Measurements from ENCODE around the gene GIT2. TPM values are rescaled to one million over a fixed set of nuclear protein-coding genes. Genes with fewer than 3 reads are reported as not detected.
"Not testable (repeated sequence)": the region's sequence is repeated elsewhere in the genome, so short reads cannot be mapped to it uniquely, and the experiment has no call there.

Gene GIT2
- polyA plus RNA-seq, 1 donor, result 54.5 TPM

- DNase-seq, result no peak
These were observed 74.2 kb downstream of the GIT2 start for GRCh38 chr12:109921982-109922381.

- no peak for DNase-seq
These were observed 75.8 kb downstream of the GIT2 start for GRCh38 chr12:109920261-109920780.

- no peak for DNase-seq
These were observed 76.7 kb downstream of the GIT2 start for GRCh38 chr12:109919456-109919855.

GRCh38 chr12:109916045-109916444, 80.1 kb downstream of the GIT2 start:
- DNase-seq, result no peak

GRCh38 chr12:109915171-109916040, 80.8 kb downstream of the GIT2 start:
- DNase-seq, result no peak

- no peak for DNase-seq
These were observed 81.7 kb downstream of the GIT2 start for GRCh38 chr12:109914461-109914860.

- no peak for DNase-seq
These were observed 83.3 kb downstream of the GIT2 start for GRCh38 chr12:109912855-109913321.

GRCh38 chr12:109910969-109911348, 85.2 kb downstream of the GIT2 start:
- no peak for DNase-seq

- DNase-seq, result no peak
These were observed 85.8 kb downstream of the GIT2 start for GRCh38 chr12:109910254-109910968.

- no peak for DNase-seq
These were observed 90.9 kb downstream of the GIT2 start for GRCh38 chr12:109905301-109905700.

- no peak for DNase-seq
These were observed 93.2 kb downstream of the GIT2 start for GRCh38 chr12:109902891-109903418.

- no peak for DNase-seq
These were observed 95.2 kb downstream of the GIT2 start for GRCh38 chr12:109900752-109901580.

GRCh38 chr12:109899783-109900751, 96.1 kb downstream of the GIT2 start, which contains the start of gene TCHP:
TCHP (plus strand) TSS chr12:109900274; CDS start chr12:109903027, 2,753 bp downstream.
- DNase-seq, result peak; percentile 87

- not testable (repeated sequence) for DNase-seq
These were observed 96.8 kb downstream of the GIT2 start for GRCh38 chr12:109899345-109899744.

- DNase-seq, result no peak
These were observed 99.1 kb downstream of the GIT2 start for GRCh38 chr12:109897029-109897428.

- no peak for DNase-seq
These were observed 100.0 kb downstream of the GIT2 start for GRCh38 chr12:109896188-109896587.

GRCh38 chr12:109894939-109895338, 101.2 kb downstream of the GIT2 start:
- no peak for DNase-seq

GRCh38 chr12:109893261-109893995, 102.7 kb downstream of the GIT2 start:
- DNase-seq, result no peak

GRCh38 chr12:109892748-109893147, 103.4 kb downstream of the GIT2 start:
- no peak for DNase-seq
